Testis (tissue), 3 donors: ENCODE measurements around the gene SH3RF1. TPM values are rescaled to one million over a fixed set of nuclear protein-coding genes. Genes with fewer than 3 reads are reported as not detected.
"Not testable (repeated sequence)": the region's sequence is repeated elsewhere in the genome, so short reads cannot be mapped to it uniquely, and the experiment has no call there.

Source experiments
- DNase-seq: peaks from one replicate; pipeline ENCODE4 v3.0.0-alpha.2; 2019
- H3K27ac ChIP-seq, 2 donors: fragments of 200-600 bp; sonication (generic); one replicate each; pipeline ENCODE4 v1.5.1; 2019
- H3K27me3 ChIP-seq: fragments of 200-600 bp; sonication (generic); one replicate; pipeline ENCODE4 v1.5.1; 2019
- H3K36me3 ChIP-seq: fragments of 200-600 bp; sonication (generic); one replicate; pipeline ENCODE4 v1.5.1; 2017; ENCODE audit warnings: low read depth; ENCODE audit errors: missing control alignments
- H3K4me1 ChIP-seq: fragments of 200-600 bp; sonication (generic); one replicate; pipeline ENCODE4 v1.5.1; 2019
- H3K4me3 ChIP-seq, 2 donors: fragments of 200-600 bp; sonication (generic); one replicate each; pipeline ENCODE4 v1.5.1; 2017 to 2019
- H3K9me3 ChIP-seq: fragments of 200-600 bp; sonication (generic); one replicate; pipeline ENCODE4 v1.5.1; 2017
- POLR2A ChIP-seq: fragments of 450-650 bp; IDR thresholded peaks from one replicate; pipeline ENCODE4 v1.6.1; 2017; ENCODE audit warnings: antibody characterized with exemption, mild to moderate bottlenecking, moderate library complexity
- whole genome bisulfite sequencing, 2 donors: methylation state at CpG; one replicate each; pipeline ENCODE4 v1.1.5; 2018; 5-methylcytosine and 5-hydroxymethylcytosine counted together
- intact Hi-C: fragments of 100-400 bp; cut with DNase I; formaldehyde crosslinking; loops from one replicate; pipeline ENCODE4 v1.15.1; 2023; ENCODE audit warnings: low total_unique reads
- polyA plus RNA-seq: library from polyadenylated mRNA; stranded (reverse); fragments of 350-450 nt; fragmentation: Illumina TruSeq; extraction: RNeasy Lipid Tissue Mini Kit (QIAGEN cat#74804); gene quantifications from one replicate; pipeline ENCODE4 v1.2.3, GENCODE V29; 2014; ENCODE audit warnings: low read depth, low replicate concordance; ENCODE audit not compliant: insufficient read depth
- total RNA-seq, 2 donors: library from RNA; depleted of rRNA; stranded (reverse); fragments of >200 nt; gene quantifications; one replicate each; pipeline ENCODE4 v1.2.3, GENCODE V29; 2016
- TF ChIP-seq, protein P1 (sequence below), 3 experiments: fragments of 450-650 bp in 2 of 3; fragments of 200-600 bp in 1 of 3; sonication (generic) in 1 of 3; IDR thresholded peaks; one replicate each; pipeline ENCODE4 v1.5.1; 2016 to 2019; ENCODE audit warnings: antibody characterized with exemption in 3 of 3, mild to moderate bottlenecking in 2 of 3, moderate library complexity in 1 of 3

SH3RF1 gene
- total and polyA plus RNA-seq, 3 donors from 2014 or later, result 15.1 to 38.9 (median 26.4) TPM

DNA sequence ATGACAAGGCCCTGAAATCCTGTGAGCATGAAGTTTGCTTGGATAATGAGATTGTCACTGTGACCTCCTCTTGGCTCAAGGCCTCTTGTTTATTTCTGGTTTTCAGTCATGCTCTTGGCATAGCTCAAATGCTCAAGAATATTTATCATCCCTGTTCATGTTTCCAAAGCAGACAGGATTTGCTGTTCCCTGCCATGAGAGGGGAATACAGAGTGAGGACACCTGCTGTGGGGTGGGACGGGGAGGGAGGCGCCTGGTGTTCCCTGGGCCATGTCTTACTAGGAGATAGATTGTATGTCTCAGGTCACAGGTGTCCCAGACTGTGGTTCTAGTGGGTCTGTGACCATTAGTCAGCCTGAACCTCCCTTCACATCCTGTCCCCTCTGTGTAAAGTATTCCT, 34.9 kb upstream of the SH3RF1 start:
- intact Hi-C loops, result no loop called here
- DNase-seq, result no peak
- H3K9me3 ChIP-seq, result no peaks in the 10 kb centered on the region
- H3K27me3 ChIP-seq, result no peaks in the 10 kb centered on the region
- no peak overlapping the region for H3K4me3 ChIP-seq
- H3K27ac ChIP-seq, result no peak overlapping the region
- H3K36me3 ChIP-seq, result no peaks in the 10 kb centered on the region
- TF ChIP-seq, protein P1, sequence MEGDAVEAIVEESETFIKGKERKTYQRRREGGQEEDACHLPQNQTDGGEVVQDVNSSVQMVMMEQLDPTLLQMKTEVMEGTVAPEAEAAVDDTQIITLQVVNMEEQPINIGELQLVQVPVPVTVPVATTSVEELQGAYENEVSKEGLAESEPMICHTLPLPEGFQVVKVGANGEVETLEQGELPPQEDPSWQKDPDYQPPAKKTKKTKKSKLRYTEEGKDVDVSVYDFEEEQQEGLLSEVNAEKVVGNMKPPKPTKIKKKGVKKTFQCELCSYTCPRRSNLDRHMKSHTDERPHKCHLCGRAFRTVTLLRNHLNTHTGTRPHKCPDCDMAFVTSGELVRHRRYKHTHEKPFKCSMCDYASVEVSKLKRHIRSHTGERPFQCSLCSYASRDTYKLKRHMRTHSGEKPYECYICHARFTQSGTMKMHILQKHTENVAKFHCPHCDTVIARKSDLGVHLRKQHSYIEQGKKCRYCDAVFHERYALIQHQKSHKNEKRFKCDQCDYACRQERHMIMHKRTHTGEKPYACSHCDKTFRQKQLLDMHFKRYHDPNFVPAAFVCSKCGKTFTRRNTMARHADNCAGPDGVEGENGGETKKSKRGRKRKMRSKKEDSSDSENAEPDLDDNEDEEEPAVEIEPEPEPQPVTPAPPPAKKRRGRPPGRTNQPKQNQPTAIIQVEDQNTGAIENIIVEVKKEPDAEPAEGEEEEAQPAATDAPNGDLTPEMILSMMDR (IDR thresholded peaks at IDR 0.05), result no peak
- 67 to 94% methylated on average over 2 of the region's 2 CpGs for WGBS, 2 donors
- H3K4me1 ChIP-seq, result no peaks in the 10 kb centered on the region

DNA sequence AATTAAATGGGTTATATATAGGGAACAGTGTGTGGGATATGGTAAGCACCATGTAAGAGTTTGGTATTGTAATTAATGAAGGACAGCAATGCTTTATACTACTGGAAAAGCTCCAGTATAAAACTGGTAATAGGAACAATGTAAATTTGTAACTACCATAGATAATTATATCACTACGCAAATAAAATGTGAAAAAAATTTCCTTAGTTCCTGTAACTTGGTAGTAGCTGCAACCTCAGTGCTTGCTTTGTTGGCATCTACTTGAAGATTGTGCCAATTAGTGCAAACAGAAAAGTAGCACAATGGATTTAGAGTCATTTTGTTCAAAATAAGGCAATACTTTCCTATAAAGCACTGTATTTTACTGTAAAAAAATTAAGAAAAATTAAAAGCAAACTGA, 34.4 kb upstream of the SH3RF1 start:
- H3K4me3 ChIP-seq, result no peak overlapping the region
- H3K36me3 ChIP-seq, result no peaks in the 10 kb centered on the region
- H3K27ac ChIP-seq, result no peak overlapping the region
- H3K4me1 ChIP-seq, result no peaks in the 10 kb centered on the region
- no peak for DNase-seq
- no peaks in the 10 kb centered on the region for H3K27me3 ChIP-seq
- TF ChIP-seq, protein P1 (IDR thresholded peaks at IDR 0.05), result no peak
- TF ChIP-seq POLR2A, result no peak
- intact Hi-C loops, result no loop called here
- WGBS, 2 donors, result 27 to 83% methylated on average over 1 of the region's 1 CpG
- no peaks in the 10 kb centered on the region for H3K9me3 ChIP-seq

DNA sequence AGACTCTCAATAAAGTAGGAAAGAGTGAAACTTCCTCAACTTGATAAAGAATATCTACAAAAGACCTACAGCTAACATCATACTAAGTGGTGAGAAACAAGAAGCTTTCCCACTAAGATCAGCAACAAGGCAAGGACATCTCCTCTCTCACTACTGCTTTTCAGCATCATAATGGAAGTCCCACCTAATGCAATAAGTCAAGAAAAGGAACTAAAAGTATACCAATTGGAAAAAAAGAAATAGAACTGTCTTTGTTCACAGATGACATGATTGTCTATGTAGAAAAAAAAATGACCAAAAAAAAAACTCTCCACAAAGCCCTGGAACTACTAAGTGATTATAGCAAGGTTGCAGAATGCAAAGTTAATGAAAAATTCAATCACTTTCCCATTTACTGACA, 25.1 kb upstream of the SH3RF1 start:
- no peak overlapping the region for H3K27ac ChIP-seq
- TF ChIP-seq, protein P1 (IDR thresholded peaks at IDR 0.05), result no peak
- no peak for TF ChIP-seq POLR2A

DNA sequence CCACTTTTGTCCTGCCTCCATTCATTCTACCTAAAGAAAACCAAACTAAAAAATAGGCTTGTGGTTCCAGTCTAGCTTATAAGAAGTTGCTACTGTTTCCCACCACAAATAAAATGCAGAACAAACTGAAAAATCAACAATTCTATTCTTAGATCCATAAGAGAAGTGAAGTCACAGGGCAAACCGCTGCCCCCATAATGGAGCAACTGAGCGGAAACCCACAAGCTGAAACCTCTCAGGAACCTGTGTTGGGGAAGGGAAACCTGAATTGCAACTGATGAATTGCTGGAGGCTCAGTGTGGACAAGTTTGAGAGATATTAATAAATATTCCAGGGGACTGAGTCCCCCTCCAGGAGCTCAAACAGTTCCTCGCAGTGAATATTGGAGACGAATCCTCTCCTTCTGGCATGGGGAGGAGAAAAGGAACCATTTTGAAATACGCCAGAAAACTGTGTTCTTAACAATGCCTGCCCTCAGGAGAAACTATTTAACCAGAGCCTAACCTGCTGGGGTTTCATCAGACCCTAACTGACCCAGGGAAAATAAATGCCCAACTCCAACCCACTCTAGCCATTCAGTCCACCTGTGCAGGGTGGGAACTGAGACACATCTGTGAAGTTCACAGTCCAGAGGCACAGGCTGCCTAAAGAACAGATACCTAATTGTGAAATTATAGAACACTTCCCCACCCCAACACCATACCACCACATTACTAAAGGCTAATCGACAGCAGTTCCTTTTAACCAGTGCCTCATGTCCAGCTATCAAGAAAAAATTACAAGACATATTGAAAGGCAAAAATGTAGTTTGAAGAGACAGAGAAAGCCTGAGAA, 22.8 kb upstream of the SH3RF1 start:
- TF ChIP-seq, protein P1 (IDR thresholded peaks at IDR 0.05), result no peak
- TF ChIP-seq POLR2A, result no peak
- 76 to 87% methylated on average over 6 of the region's 6 CpGs for WGBS, 2 donors
- intact Hi-C loops, result no loop called here
- Histone ChIP-seq H3K36me3 (no peaks in the 10 kb centered on the region), H3K4me3 (no peak overlapping the region), H3K27ac (no peak overlapping the region), H3K27me3 (no peaks in the 10 kb centered on the region), H3K9me3 (no peaks in the 10 kb centered on the region), H3K4me1 (no peaks in the 10 kb centered on the region)
- DNase-seq, result no peak

More for the DNA sequence above, 25.1 kb upstream of the SH3RF1 start:
- H3K36me3 ChIP-seq, result no peaks in the 10 kb centered on the region
- no peak overlapping the region for H3K4me3 ChIP-seq
- no peaks in the 10 kb centered on the region for H3K27me3 ChIP-seq
- no peaks in the 10 kb centered on the region for H3K4me1 ChIP-seq
- DNase-seq, result no peak
- H3K9me3 ChIP-seq, result no peaks in the 10 kb centered on the region
- intact Hi-C loops, result no loop called here

DNA sequence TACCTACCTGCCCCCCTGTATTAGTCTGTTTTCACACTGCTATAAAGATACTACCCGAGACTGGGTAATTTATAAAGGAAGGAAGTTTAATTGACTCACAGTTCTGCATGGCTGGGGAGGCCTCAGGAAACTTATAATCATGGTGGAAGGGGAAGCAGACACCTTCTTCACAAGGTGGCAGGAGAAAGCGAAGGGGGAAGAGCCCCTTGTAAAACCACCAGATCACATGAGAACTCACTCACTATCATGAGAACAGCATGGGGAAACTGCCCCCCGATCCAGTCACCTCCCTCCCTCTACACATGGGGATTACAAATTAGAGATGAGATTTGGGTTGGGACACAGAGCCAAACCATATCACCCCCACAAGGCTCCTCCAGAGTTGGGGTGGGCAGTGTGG, 17.2 kb upstream of the SH3RF1 start:
- H3K4me1 ChIP-seq, H3K9me3 ChIP-seq, H3K4me3 ChIP-seq, H3K36me3 ChIP-seq, DNase-seq, H3K27me3 ChIP-seq, intact Hi-C loops, H3K27ac ChIP-seq: not testable (repeated sequence)
- 81 to 94% methylated on average over 3 of the region's 3 CpGs for WGBS, 2 donors
